HL-60 (cell line): ENCODE measurements around the gene SLC10A6.

Source experiments
- DNase-seq, 2 experiments: peaks; one replicate each; pipeline ENCODE4 v3.0.0-alpha.2; 2010 to 2020; ENCODE audit warnings: low read depth in 1 of 2, low spot score in 1 of 2
- H3K27ac ChIP-seq: fragments of 250-450 bp; sonication (Bioruptor Pico); replicated peaks from 2 replicates; pipeline ENCODE4 v1.5.1; 2020; ENCODE audit warnings: mild to moderate bottlenecking, moderate library complexity
- H3K27me3 ChIP-seq: fragments of 250-450 bp; sonication (Bioruptor Pico); 2 replicates; pipeline ENCODE4 v1.5.1; 2021; ENCODE audit warnings: mild to moderate bottlenecking, moderate library complexity; ENCODE audit not compliant: insufficient read depth, poor library complexity, severe bottlenecking
- H3K4me3 ChIP-seq: replicated peaks from 2 replicates; pipeline ENCODE4 v1.5.1; 2011; ENCODE audit warnings: mild to moderate bottlenecking, control low read depth, low read length; ENCODE audit not compliant: insufficient read depth
- GABPA ChIP-seq: IDR thresholded peaks from 2 replicates; pipeline ENCODE4 v1.6.1; 2012; ENCODE audit warnings: low read depth
- POLR2AphosphoS5 ChIP-seq: IDR thresholded peaks from 2 replicates; pipeline ENCODE4 v1.6.1; 2012; ENCODE audit warnings: low read depth
- REST ChIP-seq: IDR thresholded peaks from 2 replicates; pipeline ENCODE4 v1.6.1; 2012; ENCODE audit warnings: low read depth; ENCODE audit not compliant: insufficient replicate concordance
- SPI1 ChIP-seq: IDR thresholded peaks from 2 replicates; pipeline ENCODE4 v1.6.1; 2012; ENCODE audit warnings: low read depth, mild to moderate bottlenecking, borderline replicate concordance
- TF ChIP-seq, protein P1 (sequence below): IDR thresholded peaks from one replicate; pipeline ENCODE4 v1.5.1; 2011; ENCODE audit warnings: low read length, control low read depth, inconsistent platforms; ENCODE audit not compliant: insufficient read depth

SLC10A6 gene

DNA sequence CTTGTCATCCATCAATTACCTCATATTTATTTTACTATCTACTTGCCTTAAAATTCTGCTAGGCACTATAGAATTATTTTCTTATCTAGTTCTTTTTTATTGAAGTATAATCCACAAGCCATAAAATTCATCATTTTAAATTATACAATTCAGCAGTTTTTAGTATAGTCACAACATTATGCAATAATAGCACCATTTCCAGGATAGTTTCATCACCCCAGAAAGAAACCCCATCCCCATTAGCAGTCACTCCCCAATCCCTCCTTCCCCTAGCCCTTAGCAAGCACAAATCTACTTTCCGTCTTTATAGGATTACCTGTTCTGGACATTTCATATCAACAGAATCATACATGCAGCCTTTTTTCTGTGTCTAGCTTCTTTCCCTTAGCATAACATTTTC, 15.6 kb downstream of the SLC10A6 start:
- DNase-seq = no peak
- no peak overlapping the region for H3K27ac ChIP-seq
- no peaks in the 10 kb centered on the region for H3K27me3 ChIP-seq
- H3K4me3 ChIP-seq = no peak overlapping the region
- TF ChIP-seq, protein P1, sequence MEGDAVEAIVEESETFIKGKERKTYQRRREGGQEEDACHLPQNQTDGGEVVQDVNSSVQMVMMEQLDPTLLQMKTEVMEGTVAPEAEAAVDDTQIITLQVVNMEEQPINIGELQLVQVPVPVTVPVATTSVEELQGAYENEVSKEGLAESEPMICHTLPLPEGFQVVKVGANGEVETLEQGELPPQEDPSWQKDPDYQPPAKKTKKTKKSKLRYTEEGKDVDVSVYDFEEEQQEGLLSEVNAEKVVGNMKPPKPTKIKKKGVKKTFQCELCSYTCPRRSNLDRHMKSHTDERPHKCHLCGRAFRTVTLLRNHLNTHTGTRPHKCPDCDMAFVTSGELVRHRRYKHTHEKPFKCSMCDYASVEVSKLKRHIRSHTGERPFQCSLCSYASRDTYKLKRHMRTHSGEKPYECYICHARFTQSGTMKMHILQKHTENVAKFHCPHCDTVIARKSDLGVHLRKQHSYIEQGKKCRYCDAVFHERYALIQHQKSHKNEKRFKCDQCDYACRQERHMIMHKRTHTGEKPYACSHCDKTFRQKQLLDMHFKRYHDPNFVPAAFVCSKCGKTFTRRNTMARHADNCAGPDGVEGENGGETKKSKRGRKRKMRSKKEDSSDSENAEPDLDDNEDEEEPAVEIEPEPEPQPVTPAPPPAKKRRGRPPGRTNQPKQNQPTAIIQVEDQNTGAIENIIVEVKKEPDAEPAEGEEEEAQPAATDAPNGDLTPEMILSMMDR = no peak
- TF ChIP-seq SPI1 = no peak
- no peak for TF ChIP-seq POLR2AphosphoS5
- no peak for TF ChIP-seq GABPA
- no peak for TF ChIP-seq REST

DNA sequence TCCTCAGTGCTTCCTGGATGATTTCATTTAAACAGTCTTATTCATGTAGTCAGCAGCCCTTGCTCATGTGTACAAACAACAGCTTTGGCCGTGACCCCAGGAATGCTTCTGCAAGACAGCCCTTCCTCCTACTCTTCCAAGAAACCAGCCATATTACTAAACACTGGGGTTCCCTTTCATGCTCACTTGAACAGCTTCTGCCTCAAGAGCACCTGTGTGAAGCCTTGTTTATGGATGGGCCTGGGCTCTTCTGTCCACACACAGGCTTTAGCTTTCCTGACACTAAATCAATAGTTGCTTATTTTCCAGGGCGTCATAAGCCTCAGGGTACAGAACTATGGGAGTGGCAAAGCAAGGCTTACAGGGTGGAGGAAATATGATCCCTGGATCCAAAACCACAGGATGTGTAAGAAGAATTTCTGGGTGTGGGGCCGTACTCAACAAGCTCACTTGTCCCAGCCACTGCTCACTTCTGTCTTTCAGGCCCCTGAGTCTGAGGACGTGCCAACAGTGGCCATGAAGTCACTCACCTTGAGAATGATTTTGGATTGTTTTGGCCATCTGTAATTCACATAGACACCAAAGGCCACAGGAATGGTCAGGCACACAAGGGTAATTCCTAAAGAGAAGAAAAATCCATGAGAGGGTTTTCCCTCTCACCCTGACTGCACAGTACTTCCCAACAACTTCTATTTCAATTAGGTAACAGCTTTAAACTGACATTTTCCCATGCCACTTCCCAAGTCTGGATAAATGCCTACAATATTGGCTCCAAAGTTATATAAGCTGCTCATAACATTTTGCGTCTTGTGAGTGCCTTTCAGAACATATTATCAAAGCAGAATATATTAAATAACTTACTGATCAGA, 17.7 kb downstream of the SLC10A6 start:
- Histone ChIP-seq H3K27ac (no peak overlapping the region), H3K27me3 (no peaks in the 10 kb centered on the region), H3K4me3 (no peak overlapping the region)
- TF ChIP-seq REST (no peak), SPI1 (no peak), GABPA (no peak), POLR2AphosphoS5 (no peak)
- TF ChIP-seq, protein P1 = no peak
- no peak for DNase-seq

- TF ChIP-seq SPI1 = no peak
- TF ChIP-seq POLR2AphosphoS5 = no peak
- TF ChIP-seq REST = no peak
- TF ChIP-seq GABPA = no peak
- TF ChIP-seq, protein P1 = no peak
- Histone ChIP-seq H3K4me3 (no peak overlapping the region), H3K27ac (no peak overlapping the region), H3K27me3 (no peaks in the 10 kb centered on the region)
- DNase-seq = no peak
Measured at GRCh38 chr4:86825511-86825910, 23.7 kb downstream of the SLC10A6 start.
